ENCODE results near the gene PTPRN2. TPM values are rescaled to one million over a fixed set of nuclear protein-coding genes. Genes with fewer than 3 reads are reported as not detected.
"Not testable (repeated sequence)": the region's sequence is repeated elsewhere in the genome, so short reads cannot be mapped to it uniquely, and the experiment has no call there.

The PTPRN2 gene
- total and polyA plus RNA-seq, 8 donors = 4.9 to 136 (median 46.8) TPM

GRCh38 chr7:157849726-157850125, 737.9 kb downstream of the PTPRN2 start:
- Histone ChIP-seq H3K9me3 (no peaks in the 10 kb centered on the region), H3K4me1 (peaks cover 0 to 20% (median 1%) of the 10 kb centered on the region in 4 donors), H3K27me3 (peaks cover 0 to 5% (median 0%) of the 10 kb centered on the region in 3 donors), H3K27ac (no peak overlapping the region), H3K4me3 (no peak overlapping the region), H3K36me3 (no peaks in the 10 kb centered on the region)
- WGBS, 5 donors = 87 to 91% (median 90%) methylated on average over 9 to 10 of the region's 10 CpGs
- TF ChIP-seq POLR2AphosphoS5 (IDR thresholded peaks at IDR 0.05) (no peak), POLR2A (IDR thresholded peaks at IDR 0.05) (no peak)
- intact Hi-C loops (cut with DNase I; ENCODE audit: low total_unique reads) = no loop called here
- no peak for DNase-seq

- WGBS, 5 donors = 75 to 87% (median 84%) methylated on average over 4 to 6 of the region's 6 CpGs
- DNase-seq = no peak
- Histone ChIP-seq H3K27me3 (peaks cover 0 to 5% (median 0%) of the 10 kb centered on the region in 3 donors), H3K4me3 (no peak overlapping the region), H3K27ac (no peak overlapping the region), H3K9me3 (no peaks in the 10 kb centered on the region), H3K4me1 (peaks cover 0 to 20% (median 1%) of the 10 kb centered on the region in 4 donors), H3K36me3 (no peaks in the 10 kb centered on the region)
- TF ChIP-seq POLR2AphosphoS5 (IDR thresholded peaks at IDR 0.05) (no peak), POLR2A (IDR thresholded peaks at IDR 0.05) (no peak), EP300 (IDR thresholded peaks at IDR 0.05) (no peak), CTCF (IDR thresholded peaks at IDR 0.05) (no peak)
- intact Hi-C loops (cut with DNase I; ENCODE audit: low total_unique reads) = no loop called here
Measured at GRCh38 chr7:157849341-157849596, 738.4 kb downstream of the PTPRN2 start.

DNA sequence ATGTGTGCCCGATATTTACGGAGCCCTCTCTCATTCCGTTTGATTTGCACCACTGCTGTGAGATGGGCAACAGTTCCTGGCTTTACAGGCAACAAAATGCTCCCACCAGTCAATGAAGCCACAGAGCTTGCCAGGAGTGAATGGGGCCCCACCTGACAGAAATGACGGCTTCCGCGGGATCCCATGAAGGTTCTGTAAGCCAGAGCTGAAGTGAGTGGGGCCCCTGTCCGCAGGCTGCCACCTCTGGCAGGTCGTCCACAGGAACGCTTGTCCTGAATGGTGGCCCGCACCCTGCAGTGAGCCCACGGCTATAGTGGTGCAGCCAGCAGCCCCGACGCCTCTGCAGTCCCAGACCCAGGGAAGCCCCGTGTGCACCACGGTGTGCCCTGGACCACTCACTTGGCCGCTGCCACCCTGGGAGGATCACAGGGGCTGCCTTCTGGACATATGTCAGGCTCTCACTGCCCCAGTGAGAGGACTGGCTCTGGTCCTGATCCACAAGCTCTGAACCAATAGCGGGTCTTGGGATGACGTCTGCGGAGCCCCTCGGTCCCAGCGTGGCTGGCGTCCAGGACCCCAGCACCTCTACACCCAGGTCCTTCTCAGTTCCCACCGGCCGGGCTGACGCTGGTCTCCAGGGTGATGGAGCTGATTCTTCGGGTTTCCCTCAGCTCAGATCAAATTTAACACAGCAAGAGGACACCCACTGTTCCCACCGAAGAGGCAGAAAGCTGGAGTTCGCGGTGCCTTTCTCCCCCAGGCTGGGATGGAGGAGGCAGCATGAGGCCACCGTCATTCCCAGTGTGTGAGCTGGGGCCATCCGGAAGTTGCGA, 738.9 kb downstream of the PTPRN2 start:
- intact Hi-C loops (cut with DNase I; ENCODE audit: low total_unique reads) = no loop called here
- no peaks in the 10 kb centered on the region for H3K9me3 ChIP-seq
- 82 to 94% (median 93%) methylated on average over 17 to 32 of the region's 32 CpGs for WGBS, 5 donors
- H3K27ac ChIP-seq = no peak overlapping the region
- H3K27me3 ChIP-seq = peaks cover 0 to 5% (median 0%) of the 10 kb centered on the region in 3 donors
- DNase-seq = no peak
- no peaks in the 10 kb centered on the region for H3K36me3 ChIP-seq
- peaks cover 0 to 16% (median 1%) of the 10 kb centered on the region in 4 donors for H3K4me1 ChIP-seq
- TF ChIP-seq POLR2A (IDR thresholded peaks at IDR 0.05) (no peak), POLR2AphosphoS5 (IDR thresholded peaks at IDR 0.05) (no peak), CTCF (IDR thresholded peaks at IDR 0.05) (no peak), EP300 (IDR thresholded peaks at IDR 0.05) (no peak)
- no peak overlapping the region for H3K4me3 ChIP-seq

DNA sequence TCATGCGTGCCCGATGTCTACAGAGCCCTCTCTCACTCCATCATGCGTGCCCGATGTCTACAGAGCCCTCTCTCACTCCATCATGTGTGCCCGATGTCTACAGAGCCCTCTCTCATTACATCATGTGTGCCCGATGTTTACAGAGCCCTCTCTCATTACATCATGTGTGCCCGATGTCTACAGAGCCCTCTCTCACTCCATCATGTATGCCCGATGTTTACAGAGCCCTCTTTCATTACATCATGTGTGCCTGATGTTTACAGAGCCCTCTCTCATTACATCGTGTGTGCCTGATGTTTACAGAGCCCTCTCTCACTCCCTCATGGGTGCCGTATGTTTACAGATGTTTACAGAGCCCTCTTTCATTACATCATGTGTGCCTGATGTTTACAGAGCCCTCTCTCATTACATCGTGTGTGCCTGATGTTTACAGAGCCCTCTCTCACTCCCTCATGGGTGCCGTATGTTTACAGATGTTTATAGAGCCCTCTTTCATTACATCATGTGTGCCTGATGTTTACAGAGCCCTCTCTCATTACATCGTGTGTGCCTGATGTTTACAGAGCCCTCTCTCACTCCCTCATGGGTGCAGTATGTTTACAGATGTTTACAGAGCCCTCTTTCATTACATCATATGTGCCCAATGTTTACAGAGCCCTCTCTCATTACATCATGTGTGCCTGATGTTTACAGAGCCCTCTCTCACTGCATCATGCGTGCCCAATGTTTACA, 739.7 kb downstream of the PTPRN2 start:
- DNase-seq; intact Hi-C loops (cut with DNase I; ENCODE audit: low total_unique reads); H3K27ac ChIP-seq; H3K36me3 ChIP-seq; H3K4me3 ChIP-seq; H3K9me3 ChIP-seq; H3K27me3 ChIP-seq: not testable (repeated sequence)
- H3K4me1 ChIP-seq = peaks cover 0 to 14% (median 1%) of the 10 kb centered on the region in 4 donors
- WGBS, 5 donors = 71 to 76% (median 72%) methylated on average over 14 of the region's 14 CpGs

- DNase-seq; intact Hi-C loops (cut with DNase I; ENCODE audit: low total_unique reads); H3K36me3 ChIP-seq; H3K9me3 ChIP-seq; H3K4me1 ChIP-seq; H3K27ac ChIP-seq; H3K4me3 ChIP-seq; H3K27me3 ChIP-seq: not testable (repeated sequence)
- WGBS, 5 donors = 76 to 87% (median 82%) methylated on average over 12 of the region's 12 CpGs
Measured at GRCh38 chr7:157846746-157847145, 740.9 kb downstream of the PTPRN2 start.

DNA sequence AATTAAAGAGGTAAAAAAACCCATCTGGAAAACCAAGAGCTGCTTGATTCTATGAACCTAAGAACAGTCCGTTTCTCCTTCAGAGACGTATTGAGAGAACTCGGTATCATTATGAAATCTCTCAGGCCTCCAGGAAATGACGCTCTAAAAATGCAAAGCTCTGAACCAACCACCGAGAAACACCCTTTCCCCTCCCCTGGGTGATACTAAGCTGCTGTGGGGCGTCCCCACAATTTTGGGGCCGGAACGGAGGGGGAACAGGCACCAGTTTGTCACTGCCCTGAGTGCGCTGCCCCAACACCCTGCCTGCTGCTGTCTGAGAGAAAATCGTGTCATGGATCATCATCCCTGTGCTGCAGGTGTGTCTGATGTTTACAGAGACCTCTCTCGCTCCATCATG, 741.4 kb downstream of the PTPRN2 start:
- Histone ChIP-seq H3K36me3 (no peaks in the 10 kb centered on the region), H3K4me1 (peaks cover 0 to under 1% (median under 1%) of the 10 kb centered on the region in 4 donors), H3K27ac (no peak overlapping the region), H3K9me3 (no peaks in the 10 kb centered on the region), H3K27me3 (peaks cover 0 to 5% (median 0%) of the 10 kb centered on the region in 3 donors), H3K4me3 (no peak overlapping the region)
- TF ChIP-seq CTCF (IDR thresholded peaks at IDR 0.05) (no peak), POLR2AphosphoS5 (IDR thresholded peaks at IDR 0.05) (no peak), POLR2A (IDR thresholded peaks at IDR 0.05) (no peak), EP300 (IDR thresholded peaks at IDR 0.05) (no peak)
- intact Hi-C loops (cut with DNase I; ENCODE audit: low total_unique reads) = no loop called here
- no peak for DNase-seq
- 73 to 83% (median 79%) methylated on average over 10 to 11 of the region's 11 CpGs for WGBS, 5 donors
